DOHH2 (cell line): Measurements from ENCODE around the gene RPS23.

ENCODE experiments used
- H3F3A ChIP-seq: fragments of 200-600 bp; sonication (generic), shearing (Covaris generic); 2 replicates; pipeline ENCODE4 v1.6.0; 2016; ENCODE audit warnings: antibody characterized with exemption, mild to moderate bottlenecking; ENCODE audit not compliant: control insufficient read depth, insufficient read depth
- H3K27ac ChIP-seq: fragments of 200-600 bp; sonication (generic); 2 replicates; pipeline ENCODE4 v1.5.1; 2014; ENCODE audit warnings: low read depth, mild to moderate bottlenecking, low read length, moderate library complexity
- H3K27me3 ChIP-seq: fragments of 200-600 bp; sonication (generic); 2 replicates; pipeline ENCODE4 v1.6.1; 2014; ENCODE audit warnings: mild to moderate bottlenecking, low read length, mixed read lengths; ENCODE audit not compliant: control insufficient read depth
- H3K36me3 ChIP-seq: fragments of 200-600 bp; sonication (generic); 2 replicates; pipeline ENCODE4 v1.6.1; 2014; ENCODE audit warnings: mild to moderate bottlenecking, low read length, moderate library complexity, mixed read lengths; ENCODE audit not compliant: control insufficient read depth
- H3K4me1 ChIP-seq: fragments of 200-600 bp; sonication (generic); 2 replicates; pipeline ENCODE4 v1.6.1; 2014; ENCODE audit warnings: mild to moderate bottlenecking, low read length, mixed read lengths; ENCODE audit not compliant: control insufficient read depth
- H3K4me2 ChIP-seq: fragments of 200-600 bp; sonication (generic); 2 replicates; pipeline ENCODE4 v1.6.0; 2014; ENCODE audit warnings: mild to moderate bottlenecking, low read length, moderate library complexity
- H3K4me3 ChIP-seq: fragments of 200-600 bp; sonication (generic); 2 replicates; pipeline ENCODE4 v1.5.1; 2014; ENCODE audit warnings: mild to moderate bottlenecking, low read length, mixed read lengths
- H3K79me2 ChIP-seq: fragments of 200-600 bp; sonication (generic); 2 replicates; pipeline ENCODE4 v1.6.1; 2014; ENCODE audit warnings: mild to moderate bottlenecking, low read length, mixed read lengths; ENCODE audit not compliant: control insufficient read depth
- H3K9me2 ChIP-seq: fragments of 200-600 bp; sonication (generic); replicated peaks from 2 replicates; pipeline ENCODE4 v1.6.1; 2014; ENCODE audit warnings: mild to moderate bottlenecking, low read length, mixed read lengths; ENCODE audit not compliant: control insufficient read depth
- H3K9me3 ChIP-seq: fragments of 200-600 bp; sonication (generic); 2 replicates; pipeline ENCODE4 v1.6.1; 2014; ENCODE audit warnings: antibody characterized with exemption, low read length, mixed read lengths; ENCODE audit not compliant: control insufficient read depth, insufficient read depth
- H4K20me1 ChIP-seq: fragments of 200-600 bp; sonication (generic); 2 replicates; pipeline ENCODE4 v1.6.0; 2014; ENCODE audit warnings: low read depth, mild to moderate bottlenecking, antibody characterized with exemption, low read length, moderate library complexity; ENCODE audit not compliant: control insufficient read depth, insufficient read depth
- EZH2phosphoT487 ChIP-seq: fragments of 200-600 bp; sonication (generic); IDR thresholded peaks from 2 replicates; pipeline ENCODE4 v1.6.1; 2017; ENCODE audit warnings: borderline replicate concordance, mild to moderate bottlenecking, antibody characterized with exemption, low read length, moderate library complexity, mixed read lengths
- TF ChIP-seq, protein P1 (sequence below): fragments of 200-600 bp; sonication (generic); IDR thresholded peaks from one replicate; pipeline ENCODE4 v1.5.1; 2014; ENCODE audit warnings: antibody characterized with exemption, mild to moderate bottlenecking, low read depth, low read length; ENCODE audit not compliant: poor library complexity, severe bottlenecking

The RPS23 gene

DNA sequence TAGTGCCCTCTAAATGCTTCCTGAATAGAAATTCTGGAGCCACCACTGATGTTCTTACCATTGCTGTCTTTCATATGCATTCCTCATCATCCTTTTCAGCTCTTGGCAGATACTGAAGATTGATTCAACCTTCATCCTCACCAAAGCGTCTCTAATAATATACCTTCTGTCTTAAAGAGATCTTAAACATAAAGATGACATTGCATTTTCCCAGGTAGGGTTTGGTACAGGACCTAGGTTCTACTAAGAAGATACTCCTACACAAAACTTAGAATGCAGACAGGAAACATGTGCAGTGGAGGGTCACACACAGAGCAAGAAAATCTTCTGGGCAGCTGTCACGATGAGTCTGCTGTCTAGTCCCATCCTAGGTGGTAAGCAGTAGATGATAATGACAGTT is 41.0 kb upstream of the RPS23 start:
- TF ChIP-seq EZH2phosphoT487: no peak
- TF ChIP-seq, protein P1, sequence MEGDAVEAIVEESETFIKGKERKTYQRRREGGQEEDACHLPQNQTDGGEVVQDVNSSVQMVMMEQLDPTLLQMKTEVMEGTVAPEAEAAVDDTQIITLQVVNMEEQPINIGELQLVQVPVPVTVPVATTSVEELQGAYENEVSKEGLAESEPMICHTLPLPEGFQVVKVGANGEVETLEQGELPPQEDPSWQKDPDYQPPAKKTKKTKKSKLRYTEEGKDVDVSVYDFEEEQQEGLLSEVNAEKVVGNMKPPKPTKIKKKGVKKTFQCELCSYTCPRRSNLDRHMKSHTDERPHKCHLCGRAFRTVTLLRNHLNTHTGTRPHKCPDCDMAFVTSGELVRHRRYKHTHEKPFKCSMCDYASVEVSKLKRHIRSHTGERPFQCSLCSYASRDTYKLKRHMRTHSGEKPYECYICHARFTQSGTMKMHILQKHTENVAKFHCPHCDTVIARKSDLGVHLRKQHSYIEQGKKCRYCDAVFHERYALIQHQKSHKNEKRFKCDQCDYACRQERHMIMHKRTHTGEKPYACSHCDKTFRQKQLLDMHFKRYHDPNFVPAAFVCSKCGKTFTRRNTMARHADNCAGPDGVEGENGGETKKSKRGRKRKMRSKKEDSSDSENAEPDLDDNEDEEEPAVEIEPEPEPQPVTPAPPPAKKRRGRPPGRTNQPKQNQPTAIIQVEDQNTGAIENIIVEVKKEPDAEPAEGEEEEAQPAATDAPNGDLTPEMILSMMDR: no peak
- H3K27ac ChIP-seq: no peak overlapping the region
- no peaks in the 10 kb centered on the region for H3K79me2 ChIP-seq
- no peaks in the 10 kb centered on the region; the same call in 1 of the 2 replicates for H3K27me3 ChIP-seq
- no peaks in the 10 kb centered on the region for H3K4me1 ChIP-seq
- H3K4me3 ChIP-seq: no peak overlapping the region
- no peak overlapping the region for H3K4me2 ChIP-seq
- H3K9me2 ChIP-seq: no peaks in the 10 kb centered on the region
- H4K20me1 ChIP-seq: no peaks in the 10 kb centered on the region
- no peaks in the 10 kb centered on the region for H3F3A ChIP-seq
- H3K9me3 ChIP-seq: no peaks in the 10 kb centered on the region
- no peaks in the 10 kb centered on the region for H3K36me3 ChIP-seq

DNA sequence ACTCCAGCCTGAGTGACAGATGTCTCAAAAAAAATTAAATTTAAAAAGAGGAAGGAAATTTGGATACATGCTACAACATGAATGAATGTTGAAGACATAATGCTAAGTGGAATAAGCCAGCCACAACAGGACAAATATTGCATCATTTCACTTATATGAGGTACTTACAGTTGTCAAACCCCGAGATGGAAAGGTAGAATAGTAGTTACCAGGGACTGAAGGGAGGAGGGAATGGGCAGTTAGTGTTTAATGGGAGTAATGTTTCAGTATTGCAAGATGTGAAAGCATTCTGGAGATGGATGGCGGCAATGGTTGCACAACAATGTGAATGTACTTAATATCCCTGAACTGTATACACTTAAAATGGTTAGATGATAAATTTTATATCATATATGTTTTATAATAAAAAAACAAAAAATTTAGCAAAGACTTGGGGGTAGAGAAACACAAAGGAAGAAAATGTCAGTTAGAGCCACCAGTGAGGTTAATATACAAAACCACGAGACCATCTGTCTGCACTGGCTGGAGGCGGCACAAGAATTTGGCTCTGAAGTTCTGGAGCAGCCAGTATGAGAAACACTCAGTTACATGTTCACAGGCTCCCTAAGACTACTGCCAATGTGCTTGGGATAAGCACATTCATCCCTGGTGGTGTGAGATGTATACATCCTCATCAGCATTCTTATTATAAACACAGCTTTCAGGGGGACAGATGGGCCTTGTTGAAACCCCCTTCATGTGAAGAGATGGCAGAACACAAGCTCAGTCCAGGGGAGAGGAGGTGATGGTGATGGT is 37.0 kb upstream of the RPS23 start:
- Histone ChIP-seq H3K9me2 (no peaks in the 10 kb centered on the region), H3K36me3 (no peaks in the 10 kb centered on the region), H3K27me3 (no peaks in the 10 kb centered on the region; the same call in 1 of the 2 replicates), H3K4me1 (no peaks in the 10 kb centered on the region), H3K4me2 (no peak overlapping the region), H3K27ac (no peak overlapping the region), H4K20me1 (no peaks in the 10 kb centered on the region), H3K79me2 (no peaks in the 10 kb centered on the region), H3K9me3 (no peaks in the 10 kb centered on the region), H3K4me3 (no peak overlapping the region), H3F3A (no peaks in the 10 kb centered on the region)
- TF ChIP-seq EZH2phosphoT487: no peak
- TF ChIP-seq, protein P1: no peak

DNA sequence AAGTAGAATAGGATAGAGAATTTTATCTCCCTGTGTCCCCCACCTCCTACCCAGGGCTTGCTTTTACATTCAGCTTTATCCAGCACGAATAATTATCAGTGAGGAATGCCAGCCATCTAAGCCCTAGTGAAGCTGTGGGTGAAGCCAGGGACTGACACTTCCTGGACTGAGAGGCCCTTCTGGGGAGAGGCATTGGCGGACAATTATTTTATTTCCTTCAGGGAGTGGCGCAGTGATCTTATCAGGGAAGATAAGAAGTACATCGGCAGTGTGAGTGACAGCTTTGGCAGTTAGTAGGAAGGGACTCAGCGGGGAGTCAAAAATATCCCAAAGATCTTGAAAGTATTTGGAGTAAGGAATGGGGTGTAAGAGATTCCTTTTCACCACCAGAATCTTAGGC is 34.9 kb upstream of the RPS23 start:
- Histone ChIP-seq H3K79me2 (no peaks in the 10 kb centered on the region), H3K27me3 (no peaks in the 10 kb centered on the region), H3K27ac (no peak overlapping the region), H3K36me3 (no peaks in the 10 kb centered on the region), H3K4me1 (no peaks in the 10 kb centered on the region), H3K9me2 (no peaks in the 10 kb centered on the region), H3K4me2 (no peak overlapping the region), H3K9me3 (no peaks in the 10 kb centered on the region), H4K20me1 (no peaks in the 10 kb centered on the region), H3F3A (no peaks in the 10 kb centered on the region), H3K4me3 (no peak overlapping the region)
- TF ChIP-seq EZH2phosphoT487: no peak
- TF ChIP-seq, protein P1: no peak
